ENCODE data around the gene F2. TPM values are rescaled to one million over a fixed set of nuclear protein-coding genes. Genes with fewer than 3 reads are reported as not detected.

Gene F2
- total RNA-seq, 2 donors from 2014 or later, result 0.89 to 1.5 TPM

- no peak overlapping the region for H3K27ac ChIP-seq (ENCODE audit: low read depth, low read length)
- peaks cover 4% of the 10 kb centered on the region for H3K4me1 ChIP-seq (ENCODE audit: control insufficient read depth, insufficient read depth, low read length)
- peaks cover 18% of the 10 kb centered on the region for H3K36me3 ChIP-seq (ENCODE audit: control insufficient read depth, insufficient read depth, low read length)
- Mint-ChIP-seq H3K4me1 (peaks cover 14% of the 10 kb centered on the region), H3K9me3 (no peaks in the 10 kb centered on the region), H3K4me3 (no peak overlapping the region), H3K27me3 (ENCODE audit: insufficient read depth) (no peaks in the 10 kb centered on the region), H3K36me3 (ENCODE audit: low read depth) (peaks cover 26% of the 10 kb centered on the region), H3K27ac (no peak overlapping the region)
- no peak overlapping the region for H3K9ac ChIP-seq (ENCODE audit: extremely low read depth, low read length, poor library complexity, severe bottlenecking)
- no peaks in the 10 kb centered on the region for H3K9me3 ChIP-seq (ENCODE audit: control insufficient read depth, low read length)
- DNase-seq, result no peak
- no peak overlapping the region for H3K4me3 ChIP-seq (ENCODE audit: low read length)
- WGBS, 2 experiments (ENCODE audit: insufficient coverage in 1 of 2, insufficient read length in 1 of 2), result 95 to 100% methylated on average over 1 to 9 of the region's 9 CpGs
- TF ChIP-seq CTCF (conservative IDR thresholded peaks at IDR 0.05), result no peak
- no peaks in the 10 kb centered on the region for H3K27me3 ChIP-seq (ENCODE audit: control insufficient read depth, insufficient read depth, low read length, poor library complexity, severe bottlenecking)
These were observed 40.3 kb upstream of the F2 start for GRCh38 chr11:46678741-46679130.

DNA sequence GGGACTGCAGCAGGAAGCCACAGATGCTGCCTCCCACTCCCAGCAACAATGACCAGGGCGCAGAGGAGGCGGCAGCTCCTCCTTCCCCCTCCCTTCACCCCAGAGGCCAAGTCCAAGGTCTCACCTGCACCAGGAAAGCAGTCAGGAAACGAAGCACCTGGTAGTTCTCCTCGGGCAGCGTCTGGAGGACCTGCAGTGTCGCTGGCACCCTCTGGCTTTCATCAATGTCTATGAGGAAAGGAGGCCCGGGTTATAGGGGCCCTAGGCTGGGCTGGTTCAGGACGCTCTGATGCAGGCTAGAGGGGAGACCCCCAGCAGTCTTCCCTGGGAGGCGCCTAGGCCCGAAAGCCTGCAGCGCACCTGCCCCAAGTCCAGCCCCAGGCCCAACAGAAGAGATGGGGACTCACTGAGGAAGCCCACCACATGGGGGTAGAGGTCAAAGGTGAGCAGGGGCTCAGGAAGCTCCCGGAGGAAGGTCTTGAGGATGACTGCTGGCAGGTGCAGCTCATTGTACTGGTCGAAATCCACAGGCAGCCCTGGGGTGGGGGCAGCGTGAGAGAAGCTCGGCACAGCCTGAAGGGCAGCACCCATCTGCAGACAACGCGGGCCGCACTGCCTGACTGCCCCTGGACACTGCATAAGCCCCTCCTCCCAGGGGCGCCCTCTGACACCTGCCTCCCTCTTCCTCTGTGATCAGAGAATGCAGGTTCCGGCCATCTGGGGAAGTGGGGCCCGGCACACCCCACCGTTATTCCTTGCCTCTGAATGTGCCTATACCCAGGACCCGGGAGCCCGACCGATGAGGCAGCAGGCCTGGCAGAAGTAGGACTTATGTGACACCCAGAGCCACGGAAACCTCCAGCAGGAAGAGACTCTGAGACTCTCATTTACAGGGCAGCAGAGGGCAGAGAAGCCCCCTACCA lies 39.5 kb upstream of the F2 start:
- H3K4me3 Mint-ChIP-seq, result no peak overlapping the region
- Histone ChIP-seq H3K36me3 (ENCODE audit: control insufficient read depth, insufficient read depth, low read length) (peaks cover 25% of the 10 kb centered on the region), H3K4me1 (ENCODE audit: control insufficient read depth, insufficient read depth, low read length) (peaks cover 1% of the 10 kb centered on the region), H3K9ac (ENCODE audit: extremely low read depth, low read length, poor library complexity, severe bottlenecking) (no peak overlapping the region), H3K9me3 (ENCODE audit: control insufficient read depth, low read length) (no peaks in the 10 kb centered on the region), H3K27me3 (ENCODE audit: control insufficient read depth, insufficient read depth, low read length, poor library complexity, severe bottlenecking) (no peaks in the 10 kb centered on the region), H3K4me3 (ENCODE audit: low read length) (no peak overlapping the region), H3K27ac (ENCODE audit: low read depth, low read length) (no peak overlapping the region)
- H3K9me3 Mint-ChIP-seq, result no peaks in the 10 kb centered on the region
- peaks cover 11% of the 10 kb centered on the region for H3K4me1 Mint-ChIP-seq
- no peak overlapping the region for H3K27ac Mint-ChIP-seq
- WGBS, 2 experiments (ENCODE audit: insufficient coverage in 1 of 2, insufficient read length in 1 of 2), result 91 to 92% methylated on average over 19 to 26 of the region's 26 CpGs
- no peak for TF ChIP-seq CTCF (conservative IDR thresholded peaks at IDR 0.05)
- DNase-seq, result no peak
- no peaks in the 10 kb centered on the region for H3K27me3 Mint-ChIP-seq (ENCODE audit: insufficient read depth)
- H3K36me3 Mint-ChIP-seq (ENCODE audit: low read depth), result peaks cover 28% of the 10 kb centered on the region

- Histone ChIP-seq H3K27ac (ENCODE audit: low read depth, low read length) (no peak overlapping the region), H3K27me3 (ENCODE audit: control insufficient read depth, insufficient read depth, low read length, poor library complexity, severe bottlenecking) (no peaks in the 10 kb centered on the region), H3K9ac (ENCODE audit: extremely low read depth, low read length, poor library complexity, severe bottlenecking) (no peak overlapping the region), H3K4me3 (ENCODE audit: low read length) (no peak overlapping the region), H3K36me3 (ENCODE audit: control insufficient read depth, insufficient read depth, low read length) (peaks cover 25% of the 10 kb centered on the region), H3K9me3 (ENCODE audit: control insufficient read depth, low read length) (no peaks in the 10 kb centered on the region), H3K4me1 (ENCODE audit: control insufficient read depth, insufficient read depth, low read length) (no peaks in the 10 kb centered on the region)
- Mint-ChIP-seq H3K4me3 (no peak overlapping the region), H3K27ac (no peak overlapping the region), H3K27me3 (ENCODE audit: insufficient read depth) (no peaks in the 10 kb centered on the region), H3K36me3 (ENCODE audit: low read depth) (peaks cover 30% of the 10 kb centered on the region), H3K4me1 (peaks cover 6% of the 10 kb centered on the region), H3K9me3 (no peaks in the 10 kb centered on the region)
- TF ChIP-seq CTCF (conservative IDR thresholded peaks at IDR 0.05), result no peak
- 90 to 94% methylated on average over 7 to 21 of the region's 21 CpGs for WGBS, 2 experiments (ENCODE audit: insufficient coverage in 1 of 2, insufficient read length in 1 of 2)
- DNase-seq, result no peak
These were observed 38.8 kb upstream of the F2 start for GRCh38 chr11:46680164-46680760.
